Camera-type eye (tissue), 1 donor: ENCODE results near the gene MORC1. TPM values are rescaled to one million over a fixed set of nuclear protein-coding genes. Genes with fewer than 3 reads are reported as not detected.

Experiments
- total RNA-seq: library from RNA; depleted of rRNA; stranded (reverse); fragments of >200 nt; gene quantifications from one replicate; pipeline ENCODE4 v1.2.3, GENCODE V29; 2014

The MORC1 gene, protein sequence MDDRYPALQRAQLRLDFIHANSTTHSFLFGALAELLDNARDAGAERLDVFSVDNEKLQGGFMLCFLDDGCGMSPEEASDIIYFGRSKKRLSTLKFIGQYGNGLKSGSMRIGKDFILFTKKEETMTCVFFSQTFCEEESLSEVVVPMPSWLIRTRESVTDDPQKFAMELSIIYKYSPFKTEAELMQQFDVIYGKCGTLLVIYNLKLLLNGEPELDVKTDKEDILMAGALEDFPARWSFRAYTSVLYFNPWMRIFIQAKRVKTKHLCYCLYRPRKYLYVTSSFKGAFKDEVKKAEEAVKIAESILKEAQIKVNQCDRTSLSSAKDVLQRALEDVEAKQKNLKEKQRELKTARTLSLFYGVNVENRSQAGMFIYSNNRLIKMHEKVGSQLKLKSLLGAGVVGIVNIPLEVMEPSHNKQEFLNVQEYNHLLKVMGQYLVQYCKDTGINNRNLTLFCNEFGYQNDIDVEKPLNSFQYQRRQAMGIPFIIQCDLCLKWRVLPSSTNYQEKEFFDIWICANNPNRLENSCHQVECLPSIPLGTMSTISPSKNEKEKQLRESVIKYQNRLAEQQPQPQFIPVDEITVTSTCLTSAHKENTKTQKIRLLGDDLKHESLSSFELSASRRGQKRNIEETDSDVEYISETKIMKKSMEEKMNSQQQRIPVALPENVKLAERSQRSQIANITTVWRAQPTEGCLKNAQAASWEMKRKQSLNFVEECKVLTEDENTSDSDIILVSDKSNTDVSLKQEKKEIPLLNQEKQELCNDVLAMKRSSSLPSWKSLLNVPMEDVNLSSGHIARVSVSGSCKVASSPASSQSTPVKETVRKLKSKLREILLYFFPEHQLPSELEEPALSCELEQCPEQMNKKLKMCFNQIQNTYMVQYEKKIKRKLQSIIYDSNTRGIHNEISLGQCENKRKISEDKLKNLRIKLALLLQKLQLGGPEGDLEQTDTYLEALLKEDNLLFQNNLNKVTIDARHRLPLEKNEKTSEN
- total RNA-seq = not detected

DNA sequence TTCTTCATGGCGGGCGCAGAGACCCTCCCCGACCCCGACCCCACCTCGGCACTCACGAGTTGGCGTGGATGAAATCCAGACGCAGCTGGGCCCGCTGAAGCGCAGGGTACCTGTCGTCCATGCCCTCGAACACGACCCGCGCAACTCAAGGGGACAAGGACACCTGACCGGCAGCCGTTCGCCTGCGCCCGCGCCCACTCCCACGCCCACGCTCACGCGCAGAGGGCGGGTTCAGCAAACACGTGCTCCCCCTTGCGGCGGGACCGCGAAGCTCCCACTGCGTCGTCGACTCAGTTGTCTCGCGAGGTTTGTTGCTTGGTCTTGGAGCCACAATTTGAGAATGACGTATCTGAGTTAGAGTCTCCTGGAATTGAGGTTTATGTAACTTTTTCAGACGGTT is at the start of gene MORC1:
Gene MORC1, minus strand, starts transcription at position 196 of the 400 bp plus-strand sequence. Its CDS starts 75 bp downstream, at position 121.

DNA sequence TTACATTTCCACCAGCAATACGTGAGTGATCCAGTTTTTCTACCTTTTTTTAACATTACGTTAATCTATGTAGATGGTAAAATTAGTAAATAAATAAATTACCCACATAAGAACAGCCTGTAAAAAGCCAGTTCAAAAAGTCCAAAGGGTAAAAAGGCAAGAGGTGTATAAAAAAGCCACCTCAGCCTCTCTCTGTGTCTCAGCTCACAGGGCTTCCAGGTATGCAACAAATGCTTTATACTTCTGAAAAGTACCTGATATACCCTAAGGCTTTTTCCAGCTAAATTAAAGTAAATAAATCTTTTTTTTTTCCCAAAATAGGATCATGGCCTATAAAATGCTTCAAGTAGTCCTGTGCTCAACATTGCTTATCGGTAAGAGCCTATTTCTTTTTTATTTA is 18.6 kb upstream of the MORC1 start, which contains the start of gene C3orf85:
Gene C3orf85, plus strand, starts transcription at position 197 of the 400 bp plus-strand sequence. Its CDS starts 129 bp downstream, at position 326.

DNA sequence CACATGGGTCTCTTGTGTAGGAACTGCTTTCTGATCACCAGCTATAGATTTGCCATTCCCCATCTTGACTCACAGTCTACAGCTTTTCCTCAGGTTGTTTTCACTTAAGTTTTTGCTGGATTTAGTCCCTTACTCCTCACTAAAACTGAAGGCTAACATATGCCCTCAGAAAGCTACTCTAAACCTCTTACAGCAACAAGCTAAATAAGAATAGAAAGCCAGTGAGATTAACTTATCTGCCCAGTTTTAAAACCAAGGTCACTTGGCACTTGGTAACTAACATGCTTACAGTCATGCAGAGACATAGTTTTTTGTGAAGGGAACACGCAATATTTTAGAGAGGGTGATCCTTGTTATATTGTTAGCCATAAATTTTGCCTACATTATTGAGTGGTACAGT is 164.2 kb downstream of the MORC1 start, which contains the start of gene GUCA1C:
Gene GUCA1C, minus strand, starts transcription at position 180 of the 400 bp plus-strand sequence. Its CDS starts 117 bp downstream, at position 63.

Other genes starting within 250 kb of the MORC1 start
- 14.0 TPM for gene GUCA1C, start 164.3 kb downstream of the MORC1 start, total RNA-seq
- gene C3orf85, start 18.6 kb upstream of the MORC1 start, total RNA-seq = not detected
- gene DPPA2, start 198.4 kb upstream of the MORC1 start, total RNA-seq = not detected
- gene DPPA4, start 219.4 kb upstream of the MORC1 start, total RNA-seq = 1.9 TPM